PC-9 (cell line): ENCODE data around the gene CROCC2. TPM values are rescaled to one million over a fixed set of nuclear protein-coding genes. Genes with fewer than 3 reads are reported as not detected.

Experiments used
- BruUV-seq: library from RNA; stranded (reverse); fragments of 400-500 nt; replicated peaks from 2 replicates; lab custom pipeline; 2021; lab: Mats Ljungman, UMichigan
- CTCF ChIA-PET: fragments of 300-600 bp; sonication (Branson Sonifier 250); formaldehyde crosslinking; loops from one replicate; lab custom pipeline; 2022; ENCODE audit warnings: antibody characterized with exemption; lab: Charles Lee
- POLR2A ChIA-PET: fragments of 300-600 bp; sonication (Branson Sonifier 250); formaldehyde crosslinking; loops from one replicate; lab custom pipeline; 2022; ENCODE audit warnings: antibody characterized with exemption; ENCODE audit not compliant: unreplicated experiment; lab: Charles Lee
- DNase-seq, 2 experiments: peaks; one replicate each; pipeline versions ENCODE4 v3.0.0 to v3.0.0-alpha.2; 2015 to 2022; ENCODE audit warnings: mixed read lengths in 1 of 2
- H2AFZ ChIP-seq: fragments of 200-600 bp; sonication (generic); 2 replicates; pipeline ENCODE4 v1.8.1; 2017; ENCODE audit warnings: antibody characterized with exemption
- H3F3A ChIP-seq: fragments of 200-600 bp; sonication (generic); 2 replicates; pipeline ENCODE4 v1.8.1; 2017; ENCODE audit warnings: antibody characterized with exemption, mild to moderate bottlenecking, low read depth; ENCODE audit not compliant: insufficient read depth
- H3K27ac ChIP-seq: fragments of 200-600 bp; sonication (generic); 2 replicates; pipeline ENCODE4 v1.6.1; 2016; ENCODE audit warnings: mixed run types
- H3K27me3 ChIP-seq: fragments of 200-600 bp; sonication (generic); 2 replicates; pipeline ENCODE4 v1.6.1; 2016; ENCODE audit warnings: low read depth, mixed run types; ENCODE audit not compliant: insufficient read depth
- H3K36me3 ChIP-seq: fragments of 200-600 bp; sonication (generic); 2 replicates; pipeline ENCODE4 v1.6.1; 2016; ENCODE audit warnings: low read depth, mixed run types
- H3K4me1 ChIP-seq: fragments of 200-600 bp; sonication (generic); replicated peaks from 2 replicates; pipeline ENCODE4 v1.6.1; 2016; ENCODE audit warnings: mixed run types; ENCODE audit not compliant: insufficient read depth
- H3K4me2 ChIP-seq: fragments of 200-600 bp; sonication (generic); 2 replicates; pipeline ENCODE4 v1.6.1; 2017; ENCODE audit warnings: mixed run types
- H3K4me3 ChIP-seq: fragments of 200-600 bp; sonication (generic); 2 replicates; pipeline ENCODE4 v1.6.1; 2016; ENCODE audit warnings: mixed run types
- H3K79me2 ChIP-seq: fragments of 200-600 bp; sonication (generic); 2 replicates; pipeline ENCODE4 v1.6.1; 2017; ENCODE audit warnings: low read depth, mixed run types
- H3K9me2 ChIP-seq: fragments of 200-600 bp; sonication (generic); 2 replicates; pipeline ENCODE4 v1.8.1; 2017; ENCODE audit warnings: mild to moderate bottlenecking; ENCODE audit not compliant: insufficient read depth
- H3K9me3 ChIP-seq: fragments of 200-600 bp; sonication (generic); 2 replicates; pipeline ENCODE4 v1.8.1; 2016; ENCODE audit warnings: low read depth; ENCODE audit not compliant: insufficient read depth
- H4K20me1 ChIP-seq: fragments of 200-600 bp; sonication (generic); 2 replicates; pipeline ENCODE4 v1.8.1; 2017; ENCODE audit not compliant: insufficient read depth
- EZH2 ChIP-seq: fragments of 200-600 bp; sonication (generic); IDR thresholded peaks from 2 replicates; pipeline ENCODE4 v1.8.0; 2017; ENCODE audit warnings: antibody characterized with exemption, low read depth
- intact Hi-C: fragments of 100-400 bp; cut with micrococcal nuclease; formaldehyde crosslinking; loops from one replicate; pipeline ENCODE4 v1.10.0; 2022; ENCODE audit not compliant: unreplicated experiment
- total RNA-seq: library from RNA; stranded (reverse); gene quantifications from 2 replicates; pipeline ENCODE4 v1.2.3, GENCODE V29; 2021
- TF ChIP-seq, protein P1 (sequence below): fragments of 200-600 bp; sonication (generic); conservative IDR thresholded peaks from 2 replicates; pipeline ENCODE4 v1.6.1; 2017; ENCODE audit warnings: mixed run types, antibody characterized with exemption, mild to moderate bottlenecking, moderate library complexity

CROCC2 gene
- total RNA-seq, 1 experiment from 2014 or later: not detected

DNA sequence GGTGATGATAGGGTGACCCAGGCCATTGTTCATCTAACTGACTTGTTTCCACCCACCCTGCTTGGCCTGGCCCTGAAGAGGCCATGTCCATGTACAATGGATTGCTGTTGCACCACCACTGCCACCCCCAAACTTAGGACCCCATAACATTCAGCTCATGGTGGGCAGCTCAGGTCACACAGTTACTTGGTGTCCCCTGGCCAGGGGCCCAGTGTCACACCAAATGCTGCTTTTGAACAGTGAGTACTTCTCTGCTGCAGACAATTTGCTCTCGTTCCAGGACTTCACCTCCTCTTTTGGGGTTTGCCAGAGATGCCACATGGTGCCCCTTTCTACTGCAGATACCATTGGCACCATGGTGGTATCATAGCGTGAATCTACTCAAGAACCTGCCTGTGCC is 21.9 kb upstream of the CROCC2 start:
- Histone ChIP-seq H3K9me3 (no peaks in the 10 kb centered on the region), H3K4me1 (0 out of 2 replicates have a peak, but pooled peaks cover 1% of the 10 kb centered on the region), H3K27me3 (no peaks in the 10 kb centered on the region), H3K4me3 (no peak overlapping the region), H3K79me2 (no peaks in the 10 kb centered on the region), H3F3A (peaks cover 13% of the 10 kb centered on the region; the same call in 1 of the 2 replicates), H3K9me2 (no peaks in the 10 kb centered on the region), H2AFZ (no peak overlapping the region), H3K4me2 (no peak overlapping the region), H3K36me3 (peaks cover 4% of the 10 kb centered on the region; the same call in 1 of the 2 replicates), H3K27ac (no peak overlapping the region), H4K20me1 (no peaks in the 10 kb centered on the region)
- intact Hi-C loops: no loop called here
- POLR2A ChIA-PET: no interaction called here
- no TSS peak for BruUV-seq
- CTCF ChIA-PET: no interaction called here
- TF ChIP-seq, protein P1, sequence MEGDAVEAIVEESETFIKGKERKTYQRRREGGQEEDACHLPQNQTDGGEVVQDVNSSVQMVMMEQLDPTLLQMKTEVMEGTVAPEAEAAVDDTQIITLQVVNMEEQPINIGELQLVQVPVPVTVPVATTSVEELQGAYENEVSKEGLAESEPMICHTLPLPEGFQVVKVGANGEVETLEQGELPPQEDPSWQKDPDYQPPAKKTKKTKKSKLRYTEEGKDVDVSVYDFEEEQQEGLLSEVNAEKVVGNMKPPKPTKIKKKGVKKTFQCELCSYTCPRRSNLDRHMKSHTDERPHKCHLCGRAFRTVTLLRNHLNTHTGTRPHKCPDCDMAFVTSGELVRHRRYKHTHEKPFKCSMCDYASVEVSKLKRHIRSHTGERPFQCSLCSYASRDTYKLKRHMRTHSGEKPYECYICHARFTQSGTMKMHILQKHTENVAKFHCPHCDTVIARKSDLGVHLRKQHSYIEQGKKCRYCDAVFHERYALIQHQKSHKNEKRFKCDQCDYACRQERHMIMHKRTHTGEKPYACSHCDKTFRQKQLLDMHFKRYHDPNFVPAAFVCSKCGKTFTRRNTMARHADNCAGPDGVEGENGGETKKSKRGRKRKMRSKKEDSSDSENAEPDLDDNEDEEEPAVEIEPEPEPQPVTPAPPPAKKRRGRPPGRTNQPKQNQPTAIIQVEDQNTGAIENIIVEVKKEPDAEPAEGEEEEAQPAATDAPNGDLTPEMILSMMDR: no peak
- no peak for TF ChIP-seq EZH2
- DNase-seq: no peak

DNA sequence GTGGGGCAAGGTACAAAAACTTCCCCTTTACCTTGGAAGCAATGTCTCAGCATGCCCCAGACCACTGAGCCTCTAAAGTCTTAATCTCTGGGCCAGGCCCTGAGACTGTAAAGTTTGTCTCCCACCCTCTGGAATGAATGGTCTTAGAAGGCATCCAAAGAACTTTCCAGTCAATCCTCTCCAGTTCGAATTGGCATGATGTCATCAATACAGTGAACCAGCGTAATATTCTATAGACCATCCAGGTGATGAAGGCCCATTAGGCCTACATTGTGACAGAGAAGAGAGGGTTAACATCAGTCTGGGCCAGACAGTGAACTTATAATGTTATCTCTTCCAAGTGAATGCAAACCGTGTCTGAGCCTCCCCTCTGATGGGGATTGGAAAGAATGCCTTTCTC is 21.4 kb upstream of the CROCC2 start:
- Histone ChIP-seq H3K9me3 (no peaks in the 10 kb centered on the region), H3K79me2 (no peaks in the 10 kb centered on the region), H2AFZ (no peak overlapping the region), H3K9me2 (no peaks in the 10 kb centered on the region), H3K27ac (no peak overlapping the region), H3K4me3 (no peak overlapping the region), H3F3A (peaks cover 13% of the 10 kb centered on the region; the same call in 1 of the 2 replicates), H3K27me3 (no peaks in the 10 kb centered on the region), H3K4me2 (no peak overlapping the region), H3K4me1 (peaks cover 6% of the 10 kb centered on the region; the same call in 1 of the 2 replicates), H4K20me1 (no peaks in the 10 kb centered on the region), H3K36me3 (peaks cover 4% of the 10 kb centered on the region; the same call in 1 of the 2 replicates)
- CTCF ChIA-PET: no interaction called here
- no TSS peak for BruUV-seq
- intact Hi-C loops: no loop called here
- DNase-seq: no peak
- TF ChIP-seq, protein P1: no peak
- no peak for TF ChIP-seq EZH2
- POLR2A ChIA-PET: interaction anchor here (0.7 kb wide), 1 partner anchor 25 kb away, joined by 3 read pairs; no protein-coding TSS in a partner anchor

DNA sequence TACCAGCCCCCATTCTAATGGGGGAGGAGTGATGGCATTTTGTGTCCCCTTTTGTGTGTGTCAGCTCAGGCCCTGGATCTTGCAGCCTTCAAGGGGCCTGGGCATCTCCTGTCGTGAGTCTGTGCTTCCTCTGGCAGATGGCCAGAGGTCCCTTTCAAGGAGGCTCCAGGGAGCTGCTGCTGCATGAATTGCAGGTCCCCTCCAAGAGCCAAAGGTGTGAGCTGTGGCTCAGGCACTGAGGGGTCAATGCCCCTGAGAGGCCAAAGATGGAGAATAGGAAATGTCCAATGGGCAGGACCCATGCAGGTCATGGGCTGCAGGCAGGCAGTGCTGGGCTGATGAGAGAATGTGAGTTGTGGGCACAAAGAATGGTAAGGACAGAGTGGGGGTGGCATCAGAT is 20.6 kb upstream of the CROCC2 start:
- ChIA-PET CTCF (no interaction called here), POLR2A (no interaction called here)
- H4K20me1 ChIP-seq: no peaks in the 10 kb centered on the region
- H3F3A ChIP-seq: peaks cover 13% of the 10 kb centered on the region; the same call in 1 of the 2 replicates
- BruUV-seq: no TSS peak
- intact Hi-C loops: no loop called here
- no peak overlapping the region for H3K4me3 ChIP-seq
- TF ChIP-seq, protein P1: no peak
- no peak for TF ChIP-seq EZH2
- no peak overlapping the region for H3K27ac ChIP-seq
- H3K36me3 ChIP-seq: peaks cover 4% of the 10 kb centered on the region; the same call in 1 of the 2 replicates
- no peaks in the 10 kb centered on the region for H3K79me2 ChIP-seq
- DNase-seq: no peak
- no peak overlapping the region for H2AFZ ChIP-seq
- peaks cover 13% of the 10 kb centered on the region; the same call in 1 of the 2 replicates for H3K4me1 ChIP-seq
- no peaks in the 10 kb centered on the region for H3K27me3 ChIP-seq
- no peak overlapping the region for H3K4me2 ChIP-seq
- no peaks in the 10 kb centered on the region for H3K9me2 ChIP-seq
- no peaks in the 10 kb centered on the region for H3K9me3 ChIP-seq
